ENCODE results near the gene POGZ.

The POGZ gene

GRCh38 chr1:151372058-151372934, 87.0 kb downstream of the POGZ start, which contains the start of gene SELENBP1:
SELENBP1 (minus strand) TSS chr1:151372705; CDS start chr1:151372641, 64 bp downstream.
- DNase-seq (ENCODE audit: low spot score), result no peak

GRCh38 chr1:151371370-151372057, 87.8 kb downstream of the POGZ start:
- DNase-seq (ENCODE audit: low spot score), result no peak

- DNase-seq (ENCODE audit: low spot score), result no peak
These were observed 88.9 kb downstream of the POGZ start for GRCh38 chr1:151370211-151370911.

- no peak for DNase-seq (ENCODE audit: low spot score)
These were observed 89.7 kb downstream of the POGZ start for GRCh38 chr1:151369621-151370048.

GRCh38 chr1:151369302-151369610, 90.0 kb downstream of the POGZ start:
- DNase-seq (ENCODE audit: low spot score), result no peak

GRCh38 chr1:151368393-151369301, 90.6 kb downstream of the POGZ start:
- DNase-seq (ENCODE audit: low spot score), result no peak

- no peak for DNase-seq (ENCODE audit: low spot score)
These were observed 91.5 kb downstream of the POGZ start for GRCh38 chr1:151367658-151368392.

GRCh38 chr1:151364996-151365395, 94.3 kb downstream of the POGZ start:
- no peak for DNase-seq (ENCODE audit: low spot score)

- no peak for DNase-seq (ENCODE audit: low spot score)
These were observed 96.8 kb downstream of the POGZ start for GRCh38 chr1:151362308-151363155.

- DNase-seq (ENCODE audit: low spot score), result no peak
These were observed 97.4 kb downstream of the POGZ start for GRCh38 chr1:151361883-151362282.

- DNase-seq (ENCODE audit: low spot score), result no peak
These were observed 102.6 kb downstream of the POGZ start for GRCh38 chr1:151356696-151357095.

All from RKO (cell line).